ENCODE results near the gene OTUB1. TPM values are rescaled to one million over a fixed set of nuclear protein-coding genes. Genes with fewer than 3 reads are reported as not detected.

OTUB1 gene
- total and polyA plus RNA-seq, 2 donors (not counting 1 experiment from before 2014, with no cell fraction given): 78.2 to 119 TPM

DNA sequence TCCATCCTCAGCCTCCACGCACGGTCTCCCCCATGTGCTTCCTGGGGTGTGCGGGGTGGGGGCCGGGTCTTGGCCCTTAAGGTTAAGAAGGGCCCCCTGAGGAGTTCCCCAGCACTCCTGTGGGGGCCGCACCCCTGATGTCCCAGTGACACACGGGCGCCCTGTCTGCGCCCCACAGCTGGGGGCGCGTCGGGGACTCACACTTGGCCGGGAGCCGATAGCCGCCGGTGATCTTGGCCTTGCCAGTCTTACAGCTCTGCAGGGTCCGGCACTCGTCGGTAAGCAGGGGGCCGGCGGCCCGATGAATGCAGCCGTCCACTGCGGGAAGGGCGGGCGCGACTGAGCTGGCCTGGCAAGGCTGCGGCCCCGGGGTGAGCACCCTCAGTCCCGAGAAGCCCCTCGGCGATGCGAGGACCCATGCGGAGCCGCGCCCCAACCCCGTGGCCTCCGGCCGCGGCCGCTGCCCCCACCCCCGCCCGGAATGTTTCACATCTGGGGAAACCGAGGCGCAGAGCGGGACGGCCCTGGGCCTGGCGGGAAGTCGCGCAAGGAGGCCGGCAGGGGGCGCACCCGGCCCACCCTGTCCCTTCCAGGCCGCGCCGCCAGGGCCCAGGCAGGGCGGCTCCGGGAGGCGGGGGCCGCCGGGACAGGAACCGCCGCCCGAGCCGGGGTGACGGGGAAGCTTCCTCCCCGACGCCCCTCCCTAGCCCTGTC lies 13.9 kb downstream of the OTUB1 start:
- TF ChIP-seq, protein P1, sequence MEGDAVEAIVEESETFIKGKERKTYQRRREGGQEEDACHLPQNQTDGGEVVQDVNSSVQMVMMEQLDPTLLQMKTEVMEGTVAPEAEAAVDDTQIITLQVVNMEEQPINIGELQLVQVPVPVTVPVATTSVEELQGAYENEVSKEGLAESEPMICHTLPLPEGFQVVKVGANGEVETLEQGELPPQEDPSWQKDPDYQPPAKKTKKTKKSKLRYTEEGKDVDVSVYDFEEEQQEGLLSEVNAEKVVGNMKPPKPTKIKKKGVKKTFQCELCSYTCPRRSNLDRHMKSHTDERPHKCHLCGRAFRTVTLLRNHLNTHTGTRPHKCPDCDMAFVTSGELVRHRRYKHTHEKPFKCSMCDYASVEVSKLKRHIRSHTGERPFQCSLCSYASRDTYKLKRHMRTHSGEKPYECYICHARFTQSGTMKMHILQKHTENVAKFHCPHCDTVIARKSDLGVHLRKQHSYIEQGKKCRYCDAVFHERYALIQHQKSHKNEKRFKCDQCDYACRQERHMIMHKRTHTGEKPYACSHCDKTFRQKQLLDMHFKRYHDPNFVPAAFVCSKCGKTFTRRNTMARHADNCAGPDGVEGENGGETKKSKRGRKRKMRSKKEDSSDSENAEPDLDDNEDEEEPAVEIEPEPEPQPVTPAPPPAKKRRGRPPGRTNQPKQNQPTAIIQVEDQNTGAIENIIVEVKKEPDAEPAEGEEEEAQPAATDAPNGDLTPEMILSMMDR (IDR thresholded peaks at IDR 0.05): peak; percentile 92
- no peak for TF ChIP-seq EZH2 (IDR thresholded peaks at IDR 0.05; ENCODE audit: borderline replicate concordance, insufficient read depth, low read depth, low read length, poor library complexity, severe bottlenecking)
- H3K27me3 ChIP-seq (replicated peaks in 1 of 4; ENCODE audit: control extremely low read depth in 1 of 4, control insufficient read depth in 3 of 4, insufficient read depth in 4 of 4, low read length in 3 of 4): peaks cover 0 to 10% (median 3%) of the 10 kb centered on the region in 4 experiments
- H3K27me3 Mint-ChIP-seq: peaks cover 4% of the 10 kb centered on the region
- DNase-seq (peak; percentile 84), ATAC-seq (ENCODE audit: low read depth) (peak; percentile 75)
- H3K27ac Mint-ChIP-seq: no peak overlapping the region
- H3K36me3 ChIP-seq (replicated peaks in 1 of 2; ENCODE audit: control extremely low read depth in 1 of 2, control insufficient read depth in 1 of 2, extremely low read depth in 1 of 2, insufficient read depth in 2 of 2, low read length in 1 of 2): peaks cover 0 to 26% of the 10 kb centered on the region in 2 experiments
- H3K4me3 ChIP-seq (ENCODE audit: control extremely low read depth in 1 of 5, extremely low read depth in 1 of 5, insufficient read depth in 1 of 5, low read depth in 2 of 5, low read length in 4 of 5): peak overlapping the region in 4 of 5 experiments; percentile 23 to 58 (median 48)
- H4K20me1 ChIP-seq (ENCODE audit: control insufficient read depth, insufficient read depth, low read length, poor library complexity, severe bottlenecking): peaks cover 49% of the 10 kb centered on the region
- H3K4me2 ChIP-seq (replicated peaks; ENCODE audit: low read depth, low read length, poor library complexity, severe bottlenecking): peak overlapping the region; percentile 97
- no peaks in the 10 kb centered on the region for H3K9me3 ChIP-seq (ENCODE audit: control extremely low read depth in 1 of 3, control insufficient read depth in 2 of 3, insufficient read depth in 1 of 3, low read length in 2 of 3)
- peak overlapping the region; percentile 62 for H2AFZ ChIP-seq (ENCODE audit: insufficient read depth, low read depth, low read length, poor library complexity, severe bottlenecking)
- intact Hi-C loops (cut with micrococcal nuclease): loop anchor here (1.0 kb wide), 3 partner anchors 14 to 153 kb away; partner anchors contain the start of gene OTUB1
- ChIA-PET POLR2A (interaction anchor here (0.6 to 1.9 kb wide), 2 partner anchors 14 to 27 kb away, joined by 4 to 5 read pairs; partner anchors contain the start of gene OTUB1), CTCF (interaction anchor here (0.6 to 4.5 kb wide), 26 partner anchors 10 to 381 kb away, joined by 3 to 102 read pairs (median 3); partner anchors contain the start of genes CATSPERZ, COX8A, MARK2 and ZFTA)
- peaks cover 13% of the 10 kb centered on the region for H3K4me1 Mint-ChIP-seq
- WGBS (ENCODE audit: insufficient coverage): 1% methylated on average over 65 of the region's 67 CpGs
- H3K4me3 Mint-ChIP-seq: peak overlapping the region; percentile 71
- H3K9ac ChIP-seq (ENCODE audit: low read length): peak overlapping the region; percentile 57
- no peak overlapping the region for H3K27ac ChIP-seq (ENCODE audit: low read length in 2 of 2)
- H3K79me2 ChIP-seq (ENCODE audit: control insufficient read depth, insufficient read depth, low read length): no peaks in the 10 kb centered on the region
- H3K9me3 Mint-ChIP-seq (ENCODE audit: insufficient read depth): no peaks in the 10 kb centered on the region
- H3K4me1 ChIP-seq (ENCODE audit: control insufficient read depth in 2 of 2, insufficient read depth in 2 of 2, low read length in 2 of 2): peaks cover 21 to 26% of the 10 kb centered on the region in 2 donors
